Measurements from ENCODE around the gene FAM81B. TPM values are rescaled to one million over a fixed set of nuclear protein-coding genes. Genes with fewer than 3 reads are reported as not detected.

The FAM81B gene
- total RNA-seq, 1 experiment from 2014 or later = not detected

- no peak for DNase-seq (ENCODE audit: low spot score)
- Histone ChIP-seq H3K4me1 (ENCODE audit: insufficient read depth, low read length, poor library complexity, severe bottlenecking) (no peaks in the 10 kb centered on the region), H3K27ac (ENCODE audit: low read depth, low read length, poor library complexity, severe bottlenecking) (no peak overlapping the region), H3K9me3 (ENCODE audit: low read depth, low read length, poor library complexity, severe bottlenecking) (no peaks in the 10 kb centered on the region), H3K4me3 (ENCODE audit: low read depth, low read length, poor library complexity, severe bottlenecking) (no peak overlapping the region), H3K27me3 (replicated peaks; ENCODE audit: insufficient read depth, low read depth, low read length, poor library complexity) (no peaks in the 10 kb centered on the region), H3K36me3 (ENCODE audit: insufficient read depth, low read length, poor library complexity, severe bottlenecking) (no peaks in the 10 kb centered on the region)
- BruUV-seq (replicated peaks) = no TSS peak
- intact Hi-C loops (cut with micrococcal nuclease; ENCODE audit: unreplicated experiment) = no loop called here
- ChIA-PET POLR2A (ENCODE audit: low non-redundant PET) (no interaction called here), CTCF (no interaction called here)
- TF ChIP-seq EZH2 (IDR thresholded peaks at IDR 0.05; ENCODE audit: borderline replicate concordance, low read depth, low read length, poor library complexity, severe bottlenecking) (no peak), CTCF (conservative IDR thresholded peaks at IDR 0.05; ENCODE audit: low read depth, low read length) (no peak)
Observed at GRCh38 chr5:95449460-95449859, 58.3 kb downstream of the FAM81B start.

- no TSS peak for BruUV-seq (replicated peaks)
- no peaks in the 10 kb centered on the region for H3K27me3 ChIP-seq (replicated peaks; ENCODE audit: insufficient read depth, low read depth, low read length, poor library complexity)
- intact Hi-C loops (cut with micrococcal nuclease; ENCODE audit: unreplicated experiment) = no loop called here
Observed at GRCh38 chr5:95454536-95454935, 63.4 kb downstream of the FAM81B start.

GRCh38 chr5:95460665-95461064 lies 69.5 kb downstream of the FAM81B start:
- no peak for DNase-seq (ENCODE audit: low spot score)
- no peak overlapping the region for H3K4me3 ChIP-seq (ENCODE audit: low read depth, low read length, poor library complexity, severe bottlenecking)
- no peak for TF ChIP-seq CTCF (conservative IDR thresholded peaks at IDR 0.05; ENCODE audit: low read depth, low read length)
- TF ChIP-seq EZH2 (IDR thresholded peaks at IDR 0.05; ENCODE audit: borderline replicate concordance, low read depth, low read length, poor library complexity, severe bottlenecking) = no peak
- ChIA-PET POLR2A (ENCODE audit: low non-redundant PET) (no interaction called here), CTCF (no interaction called here)
- intact Hi-C loops (cut with micrococcal nuclease; ENCODE audit: unreplicated experiment) = no loop called here
- H3K9me3 ChIP-seq (ENCODE audit: low read depth, low read length, poor library complexity, severe bottlenecking) = no peaks in the 10 kb centered on the region
- H3K27ac ChIP-seq (ENCODE audit: low read depth, low read length, poor library complexity, severe bottlenecking) = no peak overlapping the region
- no TSS peak for BruUV-seq (replicated peaks)
- no peaks in the 10 kb centered on the region for H3K27me3 ChIP-seq (replicated peaks; ENCODE audit: insufficient read depth, low read depth, low read length, poor library complexity)
- no peaks in the 10 kb centered on the region for H3K4me1 ChIP-seq (ENCODE audit: insufficient read depth, low read length, poor library complexity, severe bottlenecking)
- peaks cover 12% of the 10 kb centered on the region for H3K36me3 ChIP-seq (ENCODE audit: insufficient read depth, low read length, poor library complexity, severe bottlenecking)

More at GRCh38 chr5:95454536-95454935, 63.4 kb downstream of the FAM81B start:
- ChIA-PET POLR2A (ENCODE audit: low non-redundant PET) (no interaction called here), CTCF (no interaction called here)
- no peak for DNase-seq (ENCODE audit: low spot score)
- Histone ChIP-seq H3K36me3 (ENCODE audit: insufficient read depth, low read length, poor library complexity, severe bottlenecking) (no peaks in the 10 kb centered on the region), H3K4me3 (ENCODE audit: low read depth, low read length, poor library complexity, severe bottlenecking) (no peak overlapping the region), H3K27ac (ENCODE audit: low read depth, low read length, poor library complexity, severe bottlenecking) (no peak overlapping the region), H3K4me1 (ENCODE audit: insufficient read depth, low read length, poor library complexity, severe bottlenecking) (no peaks in the 10 kb centered on the region), H3K9me3 (ENCODE audit: low read depth, low read length, poor library complexity, severe bottlenecking) (no peaks in the 10 kb centered on the region)
- TF ChIP-seq CTCF (conservative IDR thresholded peaks at IDR 0.05; ENCODE audit: low read depth, low read length) (no peak), EZH2 (IDR thresholded peaks at IDR 0.05; ENCODE audit: borderline replicate concordance, low read depth, low read length, poor library complexity, severe bottlenecking) (no peak)

All from A673 (cell line).